Heart right ventricle (tissue), 16 donors: ENCODE results near the gene KMT2C. TPM values are rescaled to one million over a fixed set of nuclear protein-coding genes. Genes with fewer than 3 reads are reported as not detected.

Experiments used
- ATAC-seq, 8 donors: fragments of 200-7000 bp; cut with Tn5 transposase; one replicate each; pipeline ENCODE4 v1.9.1; 2020; ENCODE audit warnings: mild to moderate bottlenecking in 8 of 8, moderate library complexity in 8 of 8, moderate number of reproducible peaks in 1 of 8
- DNase-seq, 2 donors: peaks; one replicate each; pipeline ENCODE4 v3.0.0-alpha.2; 2020
- H3K27ac ChIP-seq, 10 donors: fragments of 200-600 bp; sonication (generic) in 2 of 10; one replicate each; pipeline versions ENCODE4 v1.5.0 to v1.8.0; 2020 to 2022; ENCODE audit warnings: mild to moderate bottlenecking in 3 of 10
- H3K27me3 ChIP-seq, 7 donors: fragments of 200-600 bp; one replicate each; pipeline ENCODE4 v1.8.0; 2021 to 2022; ENCODE audit warnings: mild to moderate bottlenecking in 2 of 7
- H3K36me3 ChIP-seq, 9 donors: fragments of 200-600 bp; sonication (generic) in 1 of 9; one replicate each; pipeline versions ENCODE4 v1.5.0 to v1.8.0; 2020 to 2022; ENCODE audit warnings: mild to moderate bottlenecking in 2 of 9
- H3K4me1 ChIP-seq, 9 donors: fragments of 200-600 bp; sonication (generic) in 1 of 9; one replicate each; pipeline versions ENCODE4 v1.5.0 to v1.8.0; 2020 to 2022; ENCODE audit warnings: mild to moderate bottlenecking in 4 of 9
- H3K4me3 ChIP-seq, 10 donors: fragments of 200-600 bp; sonication (generic) in 2 of 10; one replicate each; pipeline versions ENCODE4 v1.5.0 to v1.8.0; 2020 to 2022; ENCODE audit warnings: mild to moderate bottlenecking in 7 of 10, moderate library complexity in 2 of 10
- H3K9me3 ChIP-seq, 11 donors: fragments of 200-600 bp in 10 of 11; sonication (generic) in 2 of 11; one replicate each; pipeline versions ENCODE4 v1.5.0 to v1.8.0; 2013 to 2022; ENCODE audit warnings: mild to moderate bottlenecking in 2 of 11, control low read depth in 1 of 11, moderate library complexity in 1 of 11
- CTCF ChIP-seq, 9 donors: fragments of 200-600 bp; sonication (generic) in 2 of 9; IDR thresholded peaks; one replicate each; pipeline versions ENCODE4 v1.5.0 to v1.8.0; 2021 to 2022; ENCODE audit warnings: antibody characterized with exemption in 9 of 9, mild to moderate bottlenecking in 5 of 9, moderate library complexity in 1 of 9
- WGBS, 2 donors: extraction: QIAGEN DNeasy Blood & Tissue Kit; methylation state at CpG; one replicate each; pipeline ENCODE4 v1.1.7; 2013; ENCODE audit warnings: inconsistent platforms in 1 of 2; 5-methylcytosine and 5-hydroxymethylcytosine counted together
- intact Hi-C, 10 donors: fragments of 100-400 bp; cut with DNase I; formaldehyde crosslinking; loops; one replicate each; pipeline versions ENCODE4 v1.11.1 to v1.14.2; 2022
- polyA plus RNA-seq, 2 donors: library from polyadenylated mRNA; stranded (reverse); fragments of 200-250 nt; gene quantifications; one replicate each; pipeline ENCODE4 v1.2.3, GENCODE V29; 2013
- total RNA-seq, 10 donors: library from RNA; stranded (reverse); fragmentation: NEBNext Ultra II Directional in 3 of 10; extraction: Animal tissue kit (Norgen Biotek cat#: 25700) in 3 of 10; gene quantifications; one replicate each; pipeline versions ENCODE4 v1.2.1 to v1.2.4, GENCODE V29; 2021 to 2023
- donor health status: Arrhythmogenic right ventricular cardiomyopathy.
- donor health status: ischemic (EF 13 %, LVEDD 7.1; RV severe dilation, severe dysfunction).
- donor health status: healthy with polysubstance abuse.
- donor health status: DM: no; HTN: yes; CAD: no.
- donor health status: DM: no; HTN: no; CAD: no.
- donor health status: ischemic (EF 25% LVEDD 6.9; RV normal size, moderate dysfunction).
- donor health status: ischemic (EF 25% LVEDD 5.7; RV mildly dilated, moderate dysfunction).
- donor health status: healthy.
- donor health status: DM: yes; HTN: yes; CAD: no.
- donor health status: Ischemic cardiomyopathy.
- donor health status: ischemic (EF 35%, LVEDD 5.7; RV mildly dilated, moderate dysfunction).
- donor health status: nonischemic (EF 11% LVEDD 7.7; RV severe dilation, severe dysfunction).
- donor health status: DM: yes; HTN: yes; CAD: no.
- donor health status: PGD.
- donor health status: ischemic (EF 29% LVEDD 5.4; RV normal size, mild dysfunction).
- donor health status: nonischemic (EF 23%, LVEDD 6.1; RV moderate dilation, normal function).

Gene KMT2C
- total and polyA plus RNA-seq, 12 donors, result 5.5 to 54.3 (median 46.3) TPM

GRCh38 chr7:152403726-152404125, 32.1 kb downstream of the KMT2C start:
- H3K27ac ChIP-seq, result no peak overlapping the region
- ATAC-seq (peak in 4 of 8 donors; percentile 10 to 27 (median 12)), DNase-seq (no peak)
- intact Hi-C loops, result no loop called here
- peaks cover 0 to 16% (median 0%) of the 10 kb centered on the region in 11 donors for H3K9me3 ChIP-seq
- no peak overlapping the region for H3K4me3 ChIP-seq
- H3K27me3 ChIP-seq, result no peaks in the 10 kb centered on the region
- no peak for TF ChIP-seq CTCF (IDR thresholded peaks at IDR 0.05)
- WGBS, 2 donors, result 36 to 43% methylated on average over 4 of the region's 4 CpGs
- peaks cover 0 to 13% (median 0%) of the 10 kb centered on the region in 9 donors for H3K4me1 ChIP-seq
- no peaks in the 10 kb centered on the region for H3K36me3 ChIP-seq

GRCh38 chr7:152402384-152403250, 33.2 kb downstream of the KMT2C start:
- intact Hi-C loops, result no loop called here
- H3K27ac ChIP-seq, result no peak overlapping the region
- no peaks in the 10 kb centered on the region for H3K36me3 ChIP-seq
- peaks cover 0 to 13% (median 0%) of the 10 kb centered on the region in 9 donors for H3K4me1 ChIP-seq
- H3K4me3 ChIP-seq, result no peak overlapping the region
- peaks cover 0 to 16% (median 0%) of the 10 kb centered on the region in 11 donors for H3K9me3 ChIP-seq
- no peak for DNase-seq
- no peak for TF ChIP-seq CTCF (IDR thresholded peaks at IDR 0.05)
- WGBS, 2 donors, result 50 to 55% methylated on average over 5 of the region's 5 CpGs
- no peaks in the 10 kb centered on the region for H3K27me3 ChIP-seq
- peak in 4 of 8 donors; percentile 3 to 22 (median 18) for ATAC-seq

- intact Hi-C loops, result no loop called here
- ATAC-seq, result no peak
These were observed 36.5 kb downstream of the KMT2C start for GRCh38 chr7:152399344-152399743.

GRCh38 chr7:152395112-152395511, 40.7 kb downstream of the KMT2C start:
- WGBS, 2 donors, result 86 to 87% methylated on average over 7 of the region's 7 CpGs
- Histone ChIP-seq H3K9me3 (no peaks in the 10 kb centered on the region), H3K4me3 (no peak overlapping the region), H3K4me1 (peaks cover 0 to 46% (median 18%) of the 10 kb centered on the region in 9 donors), H3K27me3 (no peaks in the 10 kb centered on the region), H3K27ac (no peak overlapping the region), H3K36me3 (no peaks in the 10 kb centered on the region)
- no peak for TF ChIP-seq CTCF (IDR thresholded peaks at IDR 0.05)
- intact Hi-C loops, result no loop called here
- ATAC-seq (no peak), DNase-seq (no peak)

More at GRCh38 chr7:152399344-152399743, 36.5 kb downstream of the KMT2C start:
- no peak for TF ChIP-seq CTCF (IDR thresholded peaks at IDR 0.05)
- peaks cover 0 to 7% (median 0%) of the 10 kb centered on the region in 11 donors for H3K9me3 ChIP-seq
- no peaks in the 10 kb centered on the region for H3K36me3 ChIP-seq
- DNase-seq, result no peak
- peaks cover 0 to 30% (median 3%) of the 10 kb centered on the region in 9 donors for H3K4me1 ChIP-seq
- H3K27me3 ChIP-seq, result no peaks in the 10 kb centered on the region
- H3K27ac ChIP-seq, result no peak overlapping the region
- no peak overlapping the region for H3K4me3 ChIP-seq
